NCI-H510A (cell line): ENCODE measurements around the gene ACSF3.
"Not testable (repeated sequence)": the region's sequence is repeated elsewhere in the genome, so short reads cannot be mapped to it uniquely, and the experiment has no call there.

Experiments used
- DNase-seq: peaks from one replicate; lab custom pipeline; 2025; lab: John Stamatoyannopoulos, UW

The ACSF3 gene

GRCh38 chr16:89175280-89176146 lies 81.9 kb downstream of the ACSF3 start:
- no peak for DNase-seq

- no peak for DNase-seq
Observed at GRCh38 chr16:89176147-89176690, 82.6 kb downstream of the ACSF3 start.

DNA sequence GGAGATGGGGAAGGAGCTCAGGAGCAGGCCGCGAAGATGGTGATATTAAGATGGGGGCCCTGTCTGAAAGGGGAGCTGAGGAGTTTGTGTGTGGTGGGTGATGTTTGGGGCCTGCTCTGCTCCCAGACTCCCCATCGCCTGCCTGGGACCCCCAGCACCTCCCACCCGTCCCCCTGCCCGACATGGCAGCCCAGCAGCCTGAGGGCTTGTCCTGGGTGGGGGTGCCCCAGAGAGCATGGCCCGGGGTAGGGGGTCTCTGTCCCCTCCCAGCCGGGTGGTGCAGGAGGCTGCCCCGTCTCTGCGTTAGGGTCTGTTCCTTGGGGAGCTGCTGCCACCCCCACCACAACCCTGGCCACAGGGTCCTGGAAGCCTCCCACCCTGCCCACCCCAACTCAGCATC lies 83.1 kb downstream of the ACSF3 start:
- DNase-seq = no peak

- no peak for DNase-seq
Observed at GRCh38 chr16:89177501-89177900, 83.8 kb downstream of the ACSF3 start.

GRCh38 chr16:89178453-89179147 lies 84.9 kb downstream of the ACSF3 start:
- no peak for DNase-seq

DNA sequence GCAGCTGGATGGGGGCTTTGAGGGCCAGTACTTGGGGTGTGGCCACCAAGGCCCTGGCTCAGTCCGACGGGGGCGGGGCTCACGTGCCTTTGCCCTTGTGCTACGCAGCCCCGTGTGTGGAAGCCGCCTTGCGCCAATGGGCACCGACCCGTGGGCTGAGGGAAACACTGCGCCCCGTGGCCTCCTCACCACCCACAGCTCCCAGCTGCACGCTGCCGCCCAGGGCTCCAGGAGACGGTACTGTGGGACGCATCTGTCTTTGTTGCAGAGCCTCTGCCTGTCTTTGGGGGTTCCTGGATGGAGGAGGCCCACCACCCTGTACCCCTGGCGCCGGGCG lies 85.5 kb downstream of the ACSF3 start:
- no peak for DNase-seq

GRCh38 chr16:89179656-89180315 lies 86.1 kb downstream of the ACSF3 start:
- no peak for DNase-seq

DNA sequence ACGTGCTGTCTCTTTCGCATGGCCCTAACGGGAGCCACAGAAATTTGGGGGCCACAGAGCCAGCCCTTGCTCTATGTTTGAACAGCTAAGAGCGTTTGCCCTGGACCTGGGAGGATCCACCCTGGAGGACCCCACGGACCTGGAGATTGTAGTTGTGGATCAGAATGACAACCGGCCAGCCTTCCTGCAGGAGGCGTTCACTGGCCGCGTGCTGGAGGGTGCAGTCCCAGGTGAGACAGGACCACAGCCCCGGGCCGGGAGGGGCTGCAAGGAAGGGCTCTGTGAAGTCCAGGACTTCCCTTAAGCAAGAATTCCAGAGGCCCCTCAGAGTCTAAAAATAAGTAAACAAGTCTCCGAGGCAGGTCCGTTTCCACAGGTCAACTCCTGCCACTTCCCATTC lies 89.8 kb downstream of the ACSF3 start:
- no peak for DNase-seq

- no peak for DNase-seq
Observed at GRCh38 chr16:89183975-89184676, 90.5 kb downstream of the ACSF3 start.

GRCh38 chr16:89184677-89184932 lies 91.0 kb downstream of the ACSF3 start:
- no peak for DNase-seq

DNA sequence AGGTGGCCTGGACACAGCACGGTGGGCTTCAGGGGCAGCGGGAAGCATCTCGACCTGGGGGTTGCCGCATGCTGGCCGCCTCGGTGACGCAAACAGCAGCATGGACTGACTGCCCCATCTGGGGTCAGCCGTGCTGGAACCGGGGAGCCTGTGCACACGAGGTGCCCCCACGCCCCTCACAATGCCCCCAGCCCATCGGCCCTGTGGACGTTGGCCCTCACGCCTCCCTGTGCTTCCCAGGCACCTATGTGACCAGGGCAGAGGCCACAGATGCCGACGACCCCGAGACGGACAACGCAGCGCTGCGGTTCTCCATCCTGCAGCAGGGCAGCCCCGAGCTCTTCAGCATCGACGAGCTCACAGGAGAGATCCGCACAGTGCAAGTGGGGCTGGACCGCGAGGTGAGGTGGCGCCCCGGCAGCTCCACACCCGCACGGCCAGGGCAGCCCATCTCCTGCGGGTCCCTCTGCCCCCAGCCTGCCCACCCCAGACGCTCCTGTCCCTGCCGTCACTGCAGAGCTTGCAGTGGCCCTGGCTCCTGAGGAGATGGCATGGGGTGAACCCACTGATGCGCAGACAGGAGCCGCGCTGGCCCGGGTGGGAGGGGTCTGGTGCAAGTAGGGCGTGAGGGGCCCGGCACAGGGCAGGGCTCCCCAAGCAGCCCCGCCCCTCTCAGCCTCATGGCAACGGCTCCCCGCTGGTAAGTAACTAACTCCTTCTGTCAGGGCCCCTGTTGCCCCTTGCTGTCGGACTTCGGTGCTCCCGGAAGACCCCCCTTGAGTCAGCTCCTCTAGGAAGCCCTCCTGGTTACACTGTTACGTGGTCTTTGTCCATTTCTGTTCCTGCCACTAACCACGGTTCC lies 91.5 kb downstream of the ACSF3 start:
- DNase-seq = no peak

DNA sequence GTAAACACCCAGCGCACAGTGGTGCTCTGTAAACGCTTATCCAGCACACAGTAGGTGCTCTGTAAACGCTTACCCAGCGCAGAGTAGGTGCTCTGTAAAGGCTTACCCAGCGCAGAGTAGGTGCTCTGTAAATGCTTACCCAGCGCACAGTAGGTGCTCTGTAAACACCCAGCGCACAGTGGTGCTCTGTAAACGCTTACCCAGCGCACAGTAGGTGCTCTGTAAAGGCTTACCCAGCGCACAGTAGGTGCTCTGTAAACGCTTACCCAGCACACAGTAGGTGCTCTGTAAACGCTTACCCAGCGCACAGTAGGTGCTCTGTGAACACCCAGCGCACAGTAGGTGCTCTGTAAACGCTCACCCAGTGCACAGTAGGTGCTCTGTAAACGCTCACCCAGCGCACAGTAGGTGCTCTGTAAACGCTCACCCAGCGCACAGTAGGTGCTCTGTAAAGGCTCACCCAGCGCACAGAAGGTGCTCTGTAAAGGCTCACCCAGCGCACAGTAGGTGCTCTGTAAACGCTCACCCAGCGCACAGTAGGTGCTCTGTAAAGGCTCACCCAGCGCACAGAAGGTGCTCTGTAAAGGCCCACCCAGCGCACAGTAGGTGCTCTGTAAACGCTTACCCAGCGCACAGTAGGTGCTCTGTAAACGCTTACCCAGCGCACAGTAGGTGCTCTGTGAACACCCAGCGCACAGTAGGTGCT lies 92.4 kb downstream of the ACSF3 start:
- DNase-seq = not testable (repeated sequence)

DNA sequence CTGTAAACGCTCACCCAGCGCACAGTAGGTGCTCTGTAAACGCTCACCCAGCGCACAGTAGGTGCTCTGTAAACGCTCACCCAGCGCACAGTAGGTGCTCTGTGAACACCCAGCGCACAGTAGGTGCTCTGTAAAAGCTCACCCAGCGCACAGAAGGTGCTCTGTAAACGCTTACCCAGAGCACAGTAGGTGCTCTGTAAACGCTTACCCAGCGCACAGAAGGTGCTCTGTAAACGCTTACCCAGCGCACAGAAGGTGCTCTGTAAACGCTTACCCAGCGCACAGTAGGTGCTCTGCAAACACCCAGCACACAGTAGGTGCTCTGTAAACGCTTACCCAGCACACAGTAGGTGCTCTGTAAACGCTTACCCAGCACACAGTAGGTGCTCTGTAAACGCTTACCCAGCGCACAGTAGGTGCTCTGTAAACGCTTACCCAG lies 93.0 kb downstream of the ACSF3 start:
- not testable (repeated sequence) for DNase-seq

- DNase-seq = no peak
Observed at GRCh38 chr16:89187032-89187769, 93.5 kb downstream of the ACSF3 start.

DNA sequence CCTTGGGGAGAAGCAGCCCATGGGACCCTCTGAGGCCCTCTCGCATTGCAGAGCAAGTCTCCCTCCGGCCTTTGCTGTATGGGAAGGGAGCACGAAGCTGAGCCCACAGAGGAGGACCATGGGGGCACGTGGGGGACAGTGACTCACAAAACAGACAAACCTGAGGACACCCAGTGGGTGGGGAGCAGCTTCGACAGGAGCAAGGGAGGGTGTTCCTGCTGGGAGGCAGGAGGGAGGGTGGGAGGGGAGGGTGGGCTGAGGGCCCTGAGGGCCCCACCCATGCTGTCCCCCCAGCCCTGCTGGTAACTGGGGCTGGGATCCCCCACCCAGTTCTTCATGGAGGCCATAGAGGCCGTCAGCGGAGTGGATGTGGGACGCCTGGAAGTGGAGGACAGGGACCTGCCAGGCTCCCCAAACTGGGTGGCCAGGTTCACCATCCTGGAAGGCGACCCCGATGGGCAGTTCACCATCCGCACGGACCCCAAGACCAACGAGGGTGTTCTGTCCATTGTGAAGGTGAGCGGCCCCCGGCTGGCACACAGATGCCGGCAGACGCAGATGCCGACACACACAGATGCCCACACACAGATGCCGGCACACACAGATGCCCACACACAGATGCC lies 94.2 kb downstream of the ACSF3 start:
- no peak for DNase-seq

DNA sequence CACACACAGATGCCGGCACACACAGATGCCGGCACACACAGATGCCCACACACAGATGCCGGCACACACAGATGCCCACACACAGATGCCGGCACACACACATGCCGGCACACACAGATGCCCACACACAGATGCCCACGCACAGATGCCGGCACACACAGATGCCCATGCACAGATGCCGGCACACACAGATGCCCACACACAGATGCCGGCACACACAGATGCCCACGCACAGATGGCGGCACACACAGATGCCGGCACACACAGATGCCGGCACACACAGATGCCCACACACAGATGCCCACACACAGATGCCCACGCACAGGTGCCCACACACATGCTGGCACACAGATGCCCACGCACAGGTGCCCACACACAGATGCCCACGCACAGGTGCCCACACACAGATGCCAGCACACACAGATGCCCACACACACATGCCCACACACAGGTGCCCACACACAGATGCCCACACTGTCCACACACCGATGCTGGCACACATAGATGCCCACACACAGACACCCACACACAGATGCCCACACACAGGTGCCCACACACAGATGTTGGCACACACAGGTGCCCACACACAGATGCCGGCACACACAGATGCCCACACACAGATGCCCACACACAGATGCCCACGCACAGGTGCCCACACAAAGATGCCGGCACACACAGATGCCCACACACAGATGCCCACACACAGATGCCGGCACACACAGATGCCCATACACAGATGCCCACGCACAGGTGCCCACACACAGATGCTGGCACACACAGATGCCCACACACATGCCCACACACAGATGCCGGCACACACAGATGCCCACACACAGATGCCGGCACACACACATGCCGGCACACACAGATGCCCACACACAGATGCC lies 95.1 kb downstream of the ACSF3 start:
- DNase-seq = not testable (repeated sequence)

DNA sequence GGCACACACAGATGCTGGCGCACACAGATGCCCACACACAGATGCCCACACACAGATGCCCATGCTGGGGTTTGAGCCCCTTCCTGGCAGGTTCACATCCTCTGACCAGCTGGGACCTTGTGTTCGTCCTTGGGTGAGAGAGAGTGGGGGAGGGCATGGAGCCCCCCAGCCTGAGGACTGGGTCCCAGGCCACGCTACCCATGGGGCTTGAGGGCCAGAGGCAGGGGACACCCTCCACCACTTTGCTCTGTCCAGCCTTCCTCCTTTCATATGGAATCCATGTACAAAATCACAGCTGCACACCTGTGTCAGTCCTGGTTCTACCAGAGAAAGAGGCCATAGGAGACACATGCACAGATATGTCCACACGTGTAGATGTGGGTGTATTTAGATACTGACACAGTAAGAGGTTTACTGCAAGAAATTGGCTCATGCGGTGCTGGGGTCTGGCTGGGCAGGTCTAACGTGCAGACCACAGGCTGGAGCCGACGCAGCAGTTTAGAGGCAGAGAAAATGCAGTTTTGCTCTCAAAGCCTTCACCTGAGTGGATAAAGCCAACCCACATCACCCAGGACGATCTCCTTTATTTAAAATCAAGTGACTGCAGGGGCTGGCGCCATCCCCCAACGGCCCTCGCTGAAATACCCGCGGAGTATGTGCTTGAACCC lies 95.8 kb downstream of the ACSF3 start:
- DNase-seq = no peak
